ENCODE measurements around the gene PSME2. TPM values are rescaled to one million over a fixed set of nuclear protein-coding genes. Genes with fewer than 3 reads are reported as not detected.

Gene PSME2
- total and polyA plus RNA-seq, 2 donors (not counting 3 experiments of a cell fraction or from before 2014, with no cell fraction given) = 66.5 to 126 TPM

DNA sequence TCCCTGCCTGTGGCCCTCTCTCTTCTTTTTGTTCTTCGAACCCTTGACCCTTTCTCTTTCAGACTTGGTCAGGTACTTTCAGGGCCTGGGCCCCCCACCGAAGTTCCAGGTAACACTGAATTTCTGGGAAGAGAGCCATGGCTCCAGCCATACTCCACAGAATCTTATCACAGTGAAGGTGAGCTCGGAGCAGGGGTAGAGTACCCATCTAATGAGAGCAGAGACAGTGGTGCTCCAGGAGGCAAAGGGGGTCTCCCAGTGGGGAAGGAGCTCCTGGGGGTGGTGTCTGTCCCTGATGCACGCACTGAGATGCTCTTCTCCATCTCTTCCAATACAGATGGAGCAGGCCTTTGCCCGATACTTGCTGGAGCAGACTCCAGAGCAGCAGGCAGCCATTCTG is 19.4 kb upstream of the PSME2 start:
- Histone ChIP-seq H3K4me3 (replicated peaks in 1 of 3; ENCODE audit: insufficient read depth in 1 of 3, low read depth in 1 of 3, low read length in 3 of 3) (no peak overlapping the region), H3K27ac (ENCODE audit: insufficient read depth, low read depth, low read length) (no peak overlapping the region), H3K4me1 (ENCODE audit: control insufficient read depth, extremely low read depth, insufficient read depth, low read length) (peaks cover 14% of the 10 kb centered on the region), H3K9me3 (replicated peaks; ENCODE audit: control insufficient read depth, insufficient read depth, low read length) (no peaks in the 10 kb centered on the region), H3K36me3 (ENCODE audit: control insufficient read depth in 2 of 2, extremely low read depth in 1 of 2, insufficient read depth in 2 of 2, low read length in 2 of 2) (peaks cover 17 to 37% of the 10 kb centered on the region in 2 experiments), H4K20me1 (replicated peaks; ENCODE audit: control insufficient read depth, extremely low read depth, insufficient read depth, low read length) (no peaks in the 10 kb centered on the region), H3K4me2 (ENCODE audit: insufficient read depth, low read length) (no peak overlapping the region), H2AFZ (ENCODE audit: low read depth, low read length) (no peak overlapping the region), H3K9ac (replicated peaks; ENCODE audit: extremely low read depth, insufficient read depth, low read length) (no peak overlapping the region), H3K9me1 (replicated peaks; ENCODE audit: control insufficient read depth, extremely low read depth, insufficient read depth, low read length) (no peaks in the 10 kb centered on the region), H3K27me3 (ENCODE audit: control insufficient read depth in 2 of 2, insufficient read depth in 2 of 2, low read length in 2 of 2) (no peaks in the 10 kb centered on the region), H3K79me2 (ENCODE audit: control insufficient read depth, insufficient read depth, low read length) (peaks cover 9% of the 10 kb centered on the region)
- CTCF ChIA-PET = no interaction called here
- dilution Hi-C loops (cut with MboI; ENCODE audit: extremely low pct_ligation_motif_present, low sequenced_read_pairs) = no loop called here
- POLR2A ChIA-PET = interaction anchor here (1.2 kb wide), 1 partner anchor 21 kb away, joined by 3 read pairs; no protein-coding TSS in a partner anchor
- TF ChIP-seq POLR2A (IDR thresholded peaks at IDR 0.05; ENCODE audit: low read depth, low read length) (no peak), FOS (IDR thresholded peaks at IDR 0.05; ENCODE audit: borderline replicate concordance, insufficient read depth, low read length) (no peak), MYC (IDR thresholded peaks at IDR 0.05; ENCODE audit: low read depth, low read length) (no peak), JUN (IDR thresholded peaks at IDR 0.05; ENCODE audit: borderline replicate concordance, insufficient read depth, insufficient read length, low read depth) (no peak), EZH2 (IDR thresholded peaks at IDR 0.05; ENCODE audit: borderline replicate concordance, low read depth, low read length, severe bottlenecking) (no peak), GATA2 (IDR thresholded peaks at IDR 0.05; ENCODE audit: insufficient read depth, insufficient read length, low read depth, low read length) (no peak), POLR2AphosphoS5 (IDR thresholded peaks at IDR 0.05; ENCODE audit: insufficient read depth, low read depth, low read length) (no peak)
- TF ChIP-seq, protein P1, sequence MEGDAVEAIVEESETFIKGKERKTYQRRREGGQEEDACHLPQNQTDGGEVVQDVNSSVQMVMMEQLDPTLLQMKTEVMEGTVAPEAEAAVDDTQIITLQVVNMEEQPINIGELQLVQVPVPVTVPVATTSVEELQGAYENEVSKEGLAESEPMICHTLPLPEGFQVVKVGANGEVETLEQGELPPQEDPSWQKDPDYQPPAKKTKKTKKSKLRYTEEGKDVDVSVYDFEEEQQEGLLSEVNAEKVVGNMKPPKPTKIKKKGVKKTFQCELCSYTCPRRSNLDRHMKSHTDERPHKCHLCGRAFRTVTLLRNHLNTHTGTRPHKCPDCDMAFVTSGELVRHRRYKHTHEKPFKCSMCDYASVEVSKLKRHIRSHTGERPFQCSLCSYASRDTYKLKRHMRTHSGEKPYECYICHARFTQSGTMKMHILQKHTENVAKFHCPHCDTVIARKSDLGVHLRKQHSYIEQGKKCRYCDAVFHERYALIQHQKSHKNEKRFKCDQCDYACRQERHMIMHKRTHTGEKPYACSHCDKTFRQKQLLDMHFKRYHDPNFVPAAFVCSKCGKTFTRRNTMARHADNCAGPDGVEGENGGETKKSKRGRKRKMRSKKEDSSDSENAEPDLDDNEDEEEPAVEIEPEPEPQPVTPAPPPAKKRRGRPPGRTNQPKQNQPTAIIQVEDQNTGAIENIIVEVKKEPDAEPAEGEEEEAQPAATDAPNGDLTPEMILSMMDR (IDR thresholded peaks at IDR 0.05; ENCODE audit: extremely low read depth in 1 of 2, insufficient read depth in 1 of 2, low read depth in 1 of 2, low read length in 2 of 2) = no peak
- TF ChIP-seq, protein P2, sequence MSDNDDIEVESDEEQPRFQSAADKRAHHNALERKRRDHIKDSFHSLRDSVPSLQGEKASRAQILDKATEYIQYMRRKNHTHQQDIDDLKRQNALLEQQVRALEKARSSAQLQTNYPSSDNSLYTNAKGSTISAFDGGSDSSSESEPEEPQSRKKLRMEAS (IDR thresholded peaks at IDR 0.05; ENCODE audit: insufficient read depth, insufficient read length) = no peak
- intact Hi-C loops (cut with micrococcal nuclease) = no loop called here
- no TSS peak for BruUV-seq (replicated peaks)
- DNase-seq (ENCODE audit: low read depth, low spot score) (no peak), FAIRE-seq (no peak)
